ENCODE measurements around the gene SH3BP5. TPM values are rescaled to one million over a fixed set of nuclear protein-coding genes. Genes with fewer than 3 reads are reported as not detected.

Gene SH3BP5
- total and polyA plus RNA-seq, 2 donors (not counting 1 experiment from before 2014, with no cell fraction given) = 6.7 to 12.9 TPM

DNA sequence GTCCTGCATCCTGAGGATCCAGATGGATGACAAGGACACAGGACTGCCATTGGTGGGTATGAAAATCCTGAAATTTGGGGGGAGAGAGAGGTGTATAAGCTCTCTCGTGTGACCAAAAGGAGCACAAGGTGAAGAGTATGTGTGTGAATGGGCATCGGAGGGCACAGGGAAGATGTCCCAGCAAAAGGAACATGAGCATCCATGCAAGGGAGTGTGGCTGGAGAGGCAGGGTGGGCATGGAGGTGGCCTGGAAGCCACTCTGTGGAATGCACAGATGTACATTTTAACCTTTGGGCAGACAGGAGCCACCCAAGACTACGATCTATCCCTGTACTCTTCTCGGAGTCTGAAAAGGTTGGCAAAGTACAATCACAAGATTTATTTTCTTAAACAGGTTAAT is 71.9 kb downstream of the SH3BP5 start:
- H3K4me2 ChIP-seq (ENCODE audit: extremely low read depth, insufficient read depth, low read length) = no peak overlapping the region
- no peak overlapping the region for H3K4me3 ChIP-seq (replicated peaks in 1 of 4; ENCODE audit: control extremely low read depth in 1 of 4, insufficient read depth in 1 of 4, low read depth in 3 of 4, low read length in 4 of 4)
- DNase-seq (ENCODE audit: low read depth in 2 of 2) = no peak
- no peak for TF ChIP-seq EZH2 (IDR thresholded peaks at IDR 0.05; ENCODE audit: low read length, missing control alignments)
- TF ChIP-seq, protein P1, sequence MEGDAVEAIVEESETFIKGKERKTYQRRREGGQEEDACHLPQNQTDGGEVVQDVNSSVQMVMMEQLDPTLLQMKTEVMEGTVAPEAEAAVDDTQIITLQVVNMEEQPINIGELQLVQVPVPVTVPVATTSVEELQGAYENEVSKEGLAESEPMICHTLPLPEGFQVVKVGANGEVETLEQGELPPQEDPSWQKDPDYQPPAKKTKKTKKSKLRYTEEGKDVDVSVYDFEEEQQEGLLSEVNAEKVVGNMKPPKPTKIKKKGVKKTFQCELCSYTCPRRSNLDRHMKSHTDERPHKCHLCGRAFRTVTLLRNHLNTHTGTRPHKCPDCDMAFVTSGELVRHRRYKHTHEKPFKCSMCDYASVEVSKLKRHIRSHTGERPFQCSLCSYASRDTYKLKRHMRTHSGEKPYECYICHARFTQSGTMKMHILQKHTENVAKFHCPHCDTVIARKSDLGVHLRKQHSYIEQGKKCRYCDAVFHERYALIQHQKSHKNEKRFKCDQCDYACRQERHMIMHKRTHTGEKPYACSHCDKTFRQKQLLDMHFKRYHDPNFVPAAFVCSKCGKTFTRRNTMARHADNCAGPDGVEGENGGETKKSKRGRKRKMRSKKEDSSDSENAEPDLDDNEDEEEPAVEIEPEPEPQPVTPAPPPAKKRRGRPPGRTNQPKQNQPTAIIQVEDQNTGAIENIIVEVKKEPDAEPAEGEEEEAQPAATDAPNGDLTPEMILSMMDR (conservative IDR thresholded peaks at IDR 0.05 in 1 of 2, IDR thresholded peaks at IDR 0.05 in 1 of 2; ENCODE audit: low read depth in 1 of 2, low read length in 2 of 2) = no peak
- no peak overlapping the region for H3K9ac ChIP-seq (ENCODE audit: insufficient read depth, low read length)
- no peak overlapping the region for H3K27ac ChIP-seq (ENCODE audit: insufficient read depth, low read length)
- H3K4me1 ChIP-seq (ENCODE audit: control insufficient read depth, extremely low read depth, insufficient read depth, low read length) = no peaks in the 10 kb centered on the region
- no peaks in the 10 kb centered on the region for H3K79me2 ChIP-seq (ENCODE audit: control insufficient read depth, insufficient read depth, low read length)
- H3K27me3 ChIP-seq (ENCODE audit: control insufficient read depth, insufficient read depth, low read length) = no peaks in the 10 kb centered on the region
- H2AFZ ChIP-seq (ENCODE audit: low read length) = no peak overlapping the region
- H3K36me3 ChIP-seq (ENCODE audit: control insufficient read depth, insufficient read depth, low read length) = peaks cover 5% of the 10 kb centered on the region
- H4K20me1 ChIP-seq (ENCODE audit: control insufficient read depth, extremely low read depth, insufficient read depth, low read length) = no peaks in the 10 kb centered on the region
- no peaks in the 10 kb centered on the region for H3K9me3 ChIP-seq (ENCODE audit: control insufficient read depth, insufficient read depth, low read depth, low read length)

DNA sequence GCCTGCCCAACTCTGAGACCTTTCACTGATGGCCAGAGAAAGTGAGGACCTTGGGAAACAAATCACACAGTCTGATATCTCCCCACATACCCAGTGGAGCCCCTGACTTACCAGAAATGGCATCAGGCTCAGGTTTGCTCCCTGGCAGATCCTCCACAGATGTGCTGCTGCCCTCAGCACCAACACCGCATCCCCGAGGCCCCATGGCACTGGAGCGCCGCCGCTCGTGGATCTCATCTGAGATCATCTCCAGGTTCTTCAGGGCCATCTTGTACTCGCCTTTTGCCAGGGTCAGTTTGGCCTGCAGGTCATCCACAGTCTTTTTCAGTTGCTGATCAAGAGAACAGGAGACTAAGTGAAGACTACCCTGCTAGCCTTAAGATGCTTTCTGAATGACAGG is 73.7 kb downstream of the SH3BP5 start:
- Histone ChIP-seq H3K4me2 (ENCODE audit: extremely low read depth, insufficient read depth, low read length) (no peak overlapping the region), H3K4me1 (ENCODE audit: control insufficient read depth, extremely low read depth, insufficient read depth, low read length) (no peaks in the 10 kb centered on the region), H3K9me3 (ENCODE audit: control insufficient read depth, insufficient read depth, low read depth, low read length) (no peaks in the 10 kb centered on the region), H2AFZ (ENCODE audit: low read length) (no peak overlapping the region), H3K36me3 (ENCODE audit: control insufficient read depth, insufficient read depth, low read length) (peaks cover 6% of the 10 kb centered on the region), H3K27me3 (ENCODE audit: control insufficient read depth, insufficient read depth, low read length) (no peaks in the 10 kb centered on the region), H3K27ac (ENCODE audit: insufficient read depth, low read length) (no peak overlapping the region), H4K20me1 (ENCODE audit: control insufficient read depth, extremely low read depth, insufficient read depth, low read length) (no peaks in the 10 kb centered on the region), H3K79me2 (ENCODE audit: control insufficient read depth, insufficient read depth, low read length) (no peaks in the 10 kb centered on the region), H3K4me3 (replicated peaks in 1 of 4; ENCODE audit: control extremely low read depth in 1 of 4, insufficient read depth in 1 of 4, low read depth in 3 of 4, low read length in 4 of 4) (no peak overlapping the region), H3K9ac (ENCODE audit: insufficient read depth, low read length) (no peak overlapping the region)
- no peak for DNase-seq (ENCODE audit: low read depth in 2 of 2)
- TF ChIP-seq, protein P1 (conservative IDR thresholded peaks at IDR 0.05 in 1 of 2, IDR thresholded peaks at IDR 0.05 in 1 of 2; ENCODE audit: low read depth in 1 of 2, low read length in 2 of 2) = no peak
- TF ChIP-seq EZH2 (IDR thresholded peaks at IDR 0.05; ENCODE audit: low read length, missing control alignments) = no peak

DNA sequence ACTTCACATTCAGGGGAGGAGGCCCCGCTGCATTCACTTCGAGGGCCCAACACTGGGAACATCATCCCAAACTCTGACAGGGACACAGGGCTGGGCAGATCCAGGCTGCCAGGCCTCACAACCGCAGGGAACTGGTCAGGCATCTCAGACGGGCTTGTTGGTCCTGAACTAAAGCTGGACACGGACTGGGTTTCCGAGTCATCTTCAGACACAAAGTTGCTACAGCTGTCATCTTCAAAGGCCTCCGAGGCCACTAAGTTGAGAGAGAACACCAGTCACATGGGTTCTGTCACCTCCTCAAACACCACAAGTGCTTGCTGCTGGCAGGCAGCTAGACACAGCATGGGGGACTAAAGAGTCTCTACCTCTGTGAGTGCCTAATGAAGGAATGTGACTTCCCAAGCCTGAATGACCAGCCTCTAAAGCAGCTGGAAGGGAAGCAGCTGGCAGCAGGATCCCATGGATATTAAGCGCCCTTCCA is 75.5 kb downstream of the SH3BP5 start:
- Histone ChIP-seq H3K36me3 (ENCODE audit: control insufficient read depth, insufficient read depth, low read length) (peaks cover 7% of the 10 kb centered on the region), H3K9me3 (ENCODE audit: control insufficient read depth, insufficient read depth, low read depth, low read length) (no peaks in the 10 kb centered on the region), H4K20me1 (ENCODE audit: control insufficient read depth, extremely low read depth, insufficient read depth, low read length) (no peaks in the 10 kb centered on the region), H3K4me1 (ENCODE audit: control insufficient read depth, extremely low read depth, insufficient read depth, low read length) (no peaks in the 10 kb centered on the region), H3K27me3 (ENCODE audit: control insufficient read depth, insufficient read depth, low read length) (no peaks in the 10 kb centered on the region), H3K79me2 (ENCODE audit: control insufficient read depth, insufficient read depth, low read length) (no peaks in the 10 kb centered on the region), H2AFZ (ENCODE audit: low read length) (no peak overlapping the region), H3K4me3 (replicated peaks in 1 of 4; ENCODE audit: control extremely low read depth in 1 of 4, insufficient read depth in 1 of 4, low read depth in 3 of 4, low read length in 4 of 4) (no peak overlapping the region), H3K27ac (ENCODE audit: insufficient read depth, low read length) (no peak overlapping the region), H3K4me2 (ENCODE audit: extremely low read depth, insufficient read depth, low read length) (no peak overlapping the region), H3K9ac (ENCODE audit: insufficient read depth, low read length) (no peak overlapping the region)
- DNase-seq (ENCODE audit: low read depth in 2 of 2) = no peak
- TF ChIP-seq EZH2 (IDR thresholded peaks at IDR 0.05; ENCODE audit: low read length, missing control alignments) = no peak
- TF ChIP-seq, protein P1 (conservative IDR thresholded peaks at IDR 0.05 in 1 of 2, IDR thresholded peaks at IDR 0.05 in 1 of 2; ENCODE audit: low read depth in 1 of 2, low read length in 2 of 2) = no peak

All from fibroblast of lung (primary cell).